Measurements from ENCODE around the gene TCEAL1. TPM values are rescaled to one million over a fixed set of nuclear protein-coding genes. Genes with fewer than 3 reads are reported as not detected.

Gene TCEAL1, protein sequence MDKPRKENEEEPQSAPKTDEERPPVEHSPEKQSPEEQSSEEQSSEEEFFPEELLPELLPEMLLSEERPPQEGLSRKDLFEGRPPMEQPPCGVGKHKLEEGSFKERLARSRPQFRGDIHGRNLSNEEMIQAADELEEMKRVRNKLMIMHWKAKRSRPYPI
- 37.7 to 50.3 TPM (median 40.2 TPM) in 5 replicates for total RNA-seq (2022; extraction: Qiagen RNA extraction)

GRCh38 chrX:103628386-103629317 lies at the start of gene TCEAL1:
Gene TCEAL1 (plus strand): TSS chrX:103628975. CDS start chrX:103629917, 942 bp downstream.

DNA sequence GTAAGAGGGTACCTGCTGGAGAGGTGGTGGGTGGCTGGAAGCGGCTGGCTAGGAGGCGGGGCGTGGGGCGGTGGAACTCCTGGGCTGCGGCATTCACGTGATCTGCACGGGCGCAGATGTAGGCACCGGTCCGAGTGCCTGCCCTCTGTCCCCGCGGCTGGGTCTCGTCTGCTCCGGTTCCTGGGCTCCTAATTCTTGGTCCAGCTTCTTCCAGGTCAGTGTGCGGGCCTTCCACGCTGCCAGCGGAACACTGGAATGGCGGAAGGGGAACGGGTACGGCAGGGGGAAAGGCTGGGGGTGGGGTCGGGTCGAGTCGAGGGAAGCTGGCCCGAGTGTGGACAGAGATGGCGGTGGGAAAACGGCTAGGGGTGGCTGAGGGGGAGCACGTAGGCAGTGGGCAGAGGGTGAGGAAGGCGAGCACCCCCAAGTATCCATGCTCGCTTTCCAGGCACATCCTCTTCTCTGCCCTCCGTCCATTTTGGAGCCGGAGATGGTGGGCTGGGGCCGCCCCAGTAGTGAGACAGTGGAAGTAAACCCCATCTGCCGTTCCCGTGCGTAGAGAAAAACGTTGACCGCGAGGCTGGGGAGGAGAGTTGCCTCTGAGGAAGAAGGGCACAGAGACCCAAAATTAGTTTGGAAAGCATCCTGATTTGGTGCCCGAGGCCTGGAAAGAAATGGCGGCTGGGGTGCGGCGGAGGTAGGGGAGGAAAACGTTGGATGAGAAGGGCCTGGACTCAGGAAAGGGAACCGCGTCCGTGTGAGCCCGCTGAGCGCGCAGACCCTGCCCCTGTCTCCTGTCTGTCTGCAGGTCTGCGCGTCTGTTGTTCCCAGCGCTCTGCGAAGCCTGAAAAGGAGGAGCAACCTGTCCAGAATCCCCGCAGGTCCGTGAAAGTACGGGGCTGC lies 43.1 kb upstream of the TCEAL1 start, which contains the start of gene TCEAL4:
Gene TCEAL4, plus strand, starts transcription at position 105 of the 903 bp plus-strand sequence. CDS start 1,161 bp downstream, outside the sequence.

DNA sequence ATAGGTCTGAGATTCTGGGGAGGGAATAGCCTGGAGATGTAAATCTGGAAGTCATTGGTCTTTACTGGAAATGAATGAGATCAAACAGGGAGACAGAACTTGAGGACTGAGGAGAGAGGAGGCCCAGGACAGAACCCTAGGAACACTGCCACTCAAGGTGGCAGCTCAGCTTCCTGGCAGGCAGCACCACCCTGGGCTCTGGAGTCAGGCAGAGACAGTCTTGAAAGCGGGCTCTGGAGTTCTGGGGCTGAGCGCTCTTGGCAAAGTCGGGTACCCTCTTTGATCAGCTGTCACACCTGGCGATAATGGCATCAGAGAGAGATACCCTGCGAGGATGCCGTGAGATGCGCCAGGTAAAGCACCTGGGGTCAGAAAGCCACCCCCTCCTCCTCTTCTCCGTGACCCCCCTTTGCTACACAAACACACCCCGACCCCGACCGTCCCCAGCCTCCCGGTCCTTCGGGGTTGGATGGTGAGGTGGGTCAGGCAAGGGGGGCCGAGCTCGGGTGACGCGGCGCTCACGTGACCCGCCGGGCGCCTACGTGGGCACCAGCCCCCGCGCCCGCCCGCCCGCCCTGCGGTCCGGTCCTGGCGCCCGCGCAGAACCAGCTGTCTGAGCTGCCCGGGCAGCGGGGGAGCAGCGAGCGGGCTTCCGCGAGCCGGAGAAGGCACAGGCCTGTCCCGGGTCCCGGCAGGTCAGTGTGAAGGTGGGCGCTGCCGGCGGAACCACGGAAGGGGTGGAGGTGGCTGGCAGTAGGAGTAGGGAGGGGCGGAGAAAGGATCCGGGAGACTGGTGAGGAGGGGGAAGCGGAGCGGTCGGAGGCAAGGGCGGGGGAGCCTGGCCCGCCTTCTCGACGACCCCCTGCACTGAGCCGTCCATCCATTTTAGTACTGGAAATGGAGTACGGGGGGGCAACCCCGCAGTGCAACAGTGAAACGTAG lies 21.1 kb upstream of the TCEAL1 start, which contains the start of gene TCEAL3:
Gene TCEAL3, plus strand, starts transcription at position 600 of the 942 bp plus-strand sequence. CDS start 1,102 bp downstream, outside the sequence.

Other genes starting within 250 kb of the TCEAL1 start
- gene RAB40A, start 109.5 kb upstream of the TCEAL1 start, total RNA-seq (2022; extraction: Qiagen RNA extraction): 0.13 to 0.14 TPM in 2 of 5 replicates, not detected in the others
- gene TCEAL4, start 43.5 kb upstream of the TCEAL1 start, total RNA-seq (2022; extraction: Qiagen RNA extraction): 110 to 165 TPM (median 117 TPM) in 5 replicates
- 16.4 to 23.5 TPM (median 18.4 TPM) in 5 replicates for gene TCEAL3, start 21.0 kb upstream of the TCEAL1 start, total RNA-seq (2022; extraction: Qiagen RNA extraction)
- gene MORF4L2, start 57.7 kb downstream of the TCEAL1 start, total RNA-seq (2022; extraction: Qiagen RNA extraction): 405 to 1,091 TPM (median 476 TPM) in 5 replicates
- not detected in 5 replicates for gene TMEM31, start 81.9 kb downstream of the TCEAL1 start, total RNA-seq (2022; extraction: Qiagen RNA extraction)
- gene PLP1, start 147.9 kb downstream of the TCEAL1 start, total RNA-seq (2022; extraction: Qiagen RNA extraction): not detected in 5 replicates
- 0.04 TPM in 1 of 5 replicates, not detected in the others for gene RAB9B, start 203.3 kb downstream of the TCEAL1 start, total RNA-seq (2022; extraction: Qiagen RNA extraction)

Measured in A549 treated with Mapracorat at 1 μM for 4 hours (cell line).